Measurements from ENCODE around the gene EYS. TPM values are rescaled to one million over a fixed set of nuclear protein-coding genes. Genes with fewer than 3 reads are reported as not detected.

Gene EYS
- total RNA-seq, 2 donors from 2014 or later, result not detected

- no peak overlapping the region for H3K27ac ChIP-seq
- no peak overlapping the region for H3K4me3 ChIP-seq
- H3K4me1 ChIP-seq (ENCODE audit: control insufficient read depth in 1 of 2, low read depth in 2 of 2), result no peaks in the 10 kb centered on the region
- H3K27me3 ChIP-seq (replicated peaks; ENCODE audit: insufficient read depth), result no peaks in the 10 kb centered on the region
- no peaks in the 10 kb centered on the region for H3K9me3 ChIP-seq
- TF ChIP-seq CTCF (IDR thresholded peaks at IDR 0.05), result no peak
- no peak for ATAC-seq (ENCODE audit: insufficient number of reproducible peaks, low FRiP score, low read depth)
- DNase-seq (ENCODE audit: low spot score), result no peak
- H3K36me3 ChIP-seq, result no peaks in the 10 kb centered on the region
These were observed 1416.2 kb downstream of the EYS start for GRCh38 chr6:64290867-64291266.

GRCh38 chr6:64289931-64290330 is 1417.1 kb downstream of the EYS start:
- ATAC-seq (ENCODE audit: insufficient number of reproducible peaks, low FRiP score, low read depth), result no peak
- Histone ChIP-seq H3K27me3 (replicated peaks; ENCODE audit: insufficient read depth) (no peaks in the 10 kb centered on the region), H3K9me3 (no peaks in the 10 kb centered on the region), H3K4me1 (ENCODE audit: control insufficient read depth in 1 of 2, low read depth in 2 of 2) (no peaks in the 10 kb centered on the region), H3K36me3 (no peaks in the 10 kb centered on the region), H3K27ac (no peak overlapping the region), H3K4me3 (no peak overlapping the region)
- TF ChIP-seq CTCF (IDR thresholded peaks at IDR 0.05), result no peak
- no peak for DNase-seq (ENCODE audit: low spot score)

GRCh38 chr6:64288351-64288750 is 1418.7 kb downstream of the EYS start:
- no peak for DNase-seq (ENCODE audit: low spot score)
- Histone ChIP-seq H3K36me3 (no peaks in the 10 kb centered on the region), H3K4me1 (ENCODE audit: control insufficient read depth in 1 of 2, low read depth in 2 of 2) (no peaks in the 10 kb centered on the region), H3K27ac (no peak overlapping the region), H3K27me3 (replicated peaks; ENCODE audit: insufficient read depth) (no peaks in the 10 kb centered on the region), H3K9me3 (no peaks in the 10 kb centered on the region), H3K4me3 (no peak overlapping the region)
- ATAC-seq (ENCODE audit: insufficient number of reproducible peaks, low FRiP score, low read depth), result no peak
- no peak for TF ChIP-seq CTCF (IDR thresholded peaks at IDR 0.05)

- H3K9me3 ChIP-seq, result no peaks in the 10 kb centered on the region
- H3K4me3 ChIP-seq, result no peak overlapping the region
- ATAC-seq (ENCODE audit: insufficient number of reproducible peaks, low FRiP score, low read depth) (no peak), DNase-seq (ENCODE audit: low spot score) (no peak)
- H3K36me3 ChIP-seq, result no peaks in the 10 kb centered on the region
- no peak for TF ChIP-seq CTCF (IDR thresholded peaks at IDR 0.05)
- no peaks in the 10 kb centered on the region for H3K4me1 ChIP-seq (ENCODE audit: control insufficient read depth in 1 of 2, low read depth in 2 of 2)
- no peak overlapping the region for H3K27ac ChIP-seq
- no peaks in the 10 kb centered on the region for H3K27me3 ChIP-seq (replicated peaks; ENCODE audit: insufficient read depth)
These were observed 1425.9 kb downstream of the EYS start for GRCh38 chr6:64281167-64281566.

GRCh38 chr6:64280569-64280968 is 1426.5 kb downstream of the EYS start:
- Histone ChIP-seq H3K27ac (no peak overlapping the region), H3K9me3 (no peaks in the 10 kb centered on the region), H3K27me3 (replicated peaks; ENCODE audit: insufficient read depth) (no peaks in the 10 kb centered on the region), H3K4me1 (ENCODE audit: control insufficient read depth in 1 of 2, low read depth in 2 of 2) (no peaks in the 10 kb centered on the region), H3K4me3 (no peak overlapping the region), H3K36me3 (no peaks in the 10 kb centered on the region)
- no peak for DNase-seq (ENCODE audit: low spot score)
- no peak for ATAC-seq (ENCODE audit: insufficient number of reproducible peaks, low FRiP score, low read depth)
- TF ChIP-seq CTCF (IDR thresholded peaks at IDR 0.05), result no peak

Data from thoracic aorta (tissue), 2 donors.